HG02623 (cell line): ENCODE results near the gene PKN2.

Experiments used
- ATAC-seq: cut with Tn5 transposase; IDR thresholded peaks from one replicate; pipeline ENCODE4 v1.9.1; 2021; ENCODE audit warnings: moderate library complexity; ENCODE audit not compliant: unreplicated experiment

Gene PKN2

DNA sequence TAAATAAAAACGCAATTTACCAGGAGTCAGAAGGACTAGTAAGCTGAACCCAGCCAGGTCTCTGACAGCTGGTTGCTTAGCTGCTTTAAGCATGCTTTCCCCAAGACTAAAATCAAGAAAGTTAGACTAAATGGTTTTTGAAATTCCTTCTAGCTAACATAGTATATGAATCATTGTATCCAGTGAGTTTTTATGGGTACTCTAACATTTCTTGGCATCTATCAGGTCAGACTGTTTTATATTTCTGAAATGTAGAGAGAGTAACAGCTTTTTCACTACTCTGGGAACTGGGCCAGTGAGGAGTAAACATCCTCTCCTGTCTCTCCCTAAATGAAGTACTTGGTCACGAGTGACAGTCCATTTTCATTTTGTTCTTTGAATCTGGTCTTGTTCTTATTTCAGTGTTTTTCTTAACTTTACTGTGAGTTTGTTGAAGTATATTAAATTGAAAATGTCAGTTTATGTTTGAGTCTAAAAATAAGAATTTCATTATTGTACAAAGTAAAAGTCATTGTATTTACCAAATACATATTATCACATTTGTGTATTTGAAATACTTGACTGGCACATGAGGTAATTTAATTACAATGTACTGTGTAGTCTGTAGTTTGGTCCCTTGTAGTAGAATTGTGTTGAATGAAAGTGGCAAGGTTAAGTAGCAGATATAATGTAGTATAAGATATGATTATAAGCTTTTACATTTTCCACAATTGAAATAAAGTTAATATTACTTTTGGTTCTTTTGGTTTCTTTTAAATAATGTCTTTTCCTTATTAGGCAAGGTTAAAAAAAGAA, 47.6 kb downstream of the PKN2 start:
- no peak for ATAC-seq

DNA sequence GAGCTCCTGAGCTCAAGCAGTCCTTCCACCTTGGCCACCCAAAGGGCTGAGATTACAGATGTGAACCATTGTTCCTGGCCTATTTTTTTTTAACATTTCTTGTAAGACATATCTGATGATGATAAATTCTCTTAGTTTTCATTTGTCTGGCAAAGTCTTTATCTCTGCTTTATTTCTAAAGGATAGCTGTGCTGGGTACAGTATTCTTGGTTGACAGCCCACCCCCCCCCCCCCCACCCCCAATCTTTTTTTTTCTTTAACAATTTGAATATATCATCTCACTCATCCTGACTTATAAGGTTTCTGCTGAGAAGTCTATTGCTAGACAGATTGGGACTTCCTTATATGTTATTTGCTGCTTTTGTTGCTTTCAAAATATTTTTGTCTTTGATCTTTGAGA, 51.3 kb downstream of the PKN2 start:
- ATAC-seq, result no peak

DNA sequence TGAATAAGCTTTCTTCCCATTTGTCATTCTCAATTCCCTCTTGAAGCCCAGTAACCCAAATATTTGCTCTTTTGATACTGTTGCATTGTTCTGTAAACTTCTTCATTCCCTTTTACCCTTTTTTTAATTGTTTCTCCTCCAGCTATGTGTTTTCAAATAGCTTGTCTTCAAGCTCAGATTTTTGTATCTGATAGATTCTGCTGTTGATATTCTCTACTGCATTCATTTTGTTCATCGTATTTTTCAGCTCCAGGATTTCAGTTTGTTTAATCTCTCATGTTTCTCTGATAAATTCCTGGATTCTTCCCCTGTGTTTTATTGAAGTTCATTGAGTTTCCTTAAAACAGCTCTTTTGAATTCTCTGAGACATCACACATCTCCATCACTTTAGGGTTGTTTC, 51.8 kb downstream of the PKN2 start:
- no peak for ATAC-seq

DNA sequence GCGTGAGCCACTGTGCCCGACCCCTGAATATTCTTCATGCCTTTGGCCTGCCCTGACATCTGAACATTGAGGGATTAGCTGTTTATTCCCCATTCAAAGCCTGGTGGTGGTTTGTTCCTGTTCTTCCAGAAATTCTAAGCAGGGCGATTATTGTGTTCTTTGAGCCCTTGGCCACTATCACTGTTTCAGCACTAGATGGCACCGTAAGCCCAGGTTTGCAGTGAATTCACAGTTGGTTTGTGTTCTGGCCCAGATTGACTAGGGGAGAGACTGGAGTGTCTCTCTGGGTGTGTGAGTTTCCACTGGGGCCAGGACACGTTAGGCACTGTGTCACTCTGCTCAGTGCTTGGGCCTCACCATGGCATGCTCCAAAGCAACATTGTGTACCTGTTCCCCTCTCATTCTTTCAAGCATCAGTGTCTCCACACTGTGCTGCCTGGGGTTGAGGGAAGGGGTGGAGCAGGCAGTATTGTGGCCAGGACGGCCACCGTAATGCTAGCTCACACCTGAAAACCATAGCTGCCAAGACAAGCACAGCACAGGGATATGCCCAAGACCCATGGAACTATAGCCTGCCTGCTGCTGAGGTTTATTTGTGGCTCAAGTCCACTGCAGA, 52.7 kb downstream of the PKN2 start:
- ATAC-seq, result no peak

DNA sequence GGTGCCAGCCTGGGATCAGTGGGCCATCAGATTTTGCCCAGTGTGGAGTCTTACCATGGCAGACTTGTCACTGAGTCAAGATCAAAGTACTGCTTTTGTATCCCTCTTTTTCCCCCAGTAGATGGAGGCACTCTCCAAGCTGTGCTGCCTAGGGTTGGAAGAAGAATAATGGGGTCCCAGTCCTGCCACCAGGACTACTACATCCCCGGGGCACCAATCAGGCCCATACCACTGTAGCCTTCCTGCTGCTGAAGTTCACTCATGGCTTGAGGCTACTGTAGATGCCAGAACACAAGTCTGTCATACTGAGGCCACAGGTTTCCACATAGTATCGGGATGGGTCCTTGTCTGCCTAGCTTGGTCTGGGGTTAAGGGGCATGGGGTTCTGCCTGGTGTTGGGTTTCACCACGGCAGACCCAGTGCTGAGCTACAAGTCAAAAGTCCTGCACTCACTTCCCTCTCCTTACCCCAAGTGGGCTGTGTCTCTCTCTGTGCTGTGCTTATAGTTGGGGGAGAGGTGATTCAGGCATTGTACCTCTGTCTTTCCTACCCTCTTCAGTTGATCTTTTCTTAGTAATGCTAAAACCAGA, 53.4 kb downstream of the PKN2 start:
- no peak for ATAC-seq

DNA sequence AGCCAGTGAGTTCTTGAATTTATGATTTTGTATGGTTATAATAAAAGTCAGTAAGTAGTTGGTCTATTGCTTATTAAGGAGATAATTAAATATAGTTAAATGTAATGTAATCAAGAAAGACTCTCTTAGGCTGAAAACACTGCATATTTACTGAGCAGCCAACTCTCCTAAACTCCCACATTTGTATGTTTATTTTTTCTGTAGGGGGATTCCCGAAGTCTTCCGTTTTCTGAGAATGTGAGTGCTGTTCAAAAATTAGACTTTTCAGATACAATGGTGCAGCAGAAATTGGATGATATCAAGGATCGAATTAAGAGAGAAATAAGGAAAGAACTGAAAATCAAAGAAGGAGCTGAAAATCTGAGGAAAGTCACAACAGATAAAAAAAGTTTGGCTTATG, 56.7 kb downstream of the PKN2 start:
- no peak for ATAC-seq

DNA sequence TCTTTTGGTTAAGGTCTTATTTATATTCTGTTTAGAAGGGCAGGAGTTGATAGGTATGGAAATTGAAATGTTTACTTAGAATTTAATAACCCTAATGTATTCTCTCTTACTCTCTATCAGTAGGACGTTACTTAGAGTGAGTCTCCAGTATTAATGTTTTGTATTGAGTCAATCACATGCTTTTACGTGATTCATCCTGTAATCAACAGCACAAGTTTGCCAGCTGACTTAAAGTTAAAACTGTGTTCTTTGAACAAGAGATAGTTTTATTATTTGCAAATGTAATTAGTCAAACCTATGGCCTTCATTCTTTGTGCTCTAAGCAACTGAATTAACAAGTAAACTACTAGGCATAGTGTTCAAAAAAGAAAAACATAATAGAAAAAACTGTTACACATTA, 57.3 kb downstream of the PKN2 start:
- ATAC-seq, result no peak

DNA sequence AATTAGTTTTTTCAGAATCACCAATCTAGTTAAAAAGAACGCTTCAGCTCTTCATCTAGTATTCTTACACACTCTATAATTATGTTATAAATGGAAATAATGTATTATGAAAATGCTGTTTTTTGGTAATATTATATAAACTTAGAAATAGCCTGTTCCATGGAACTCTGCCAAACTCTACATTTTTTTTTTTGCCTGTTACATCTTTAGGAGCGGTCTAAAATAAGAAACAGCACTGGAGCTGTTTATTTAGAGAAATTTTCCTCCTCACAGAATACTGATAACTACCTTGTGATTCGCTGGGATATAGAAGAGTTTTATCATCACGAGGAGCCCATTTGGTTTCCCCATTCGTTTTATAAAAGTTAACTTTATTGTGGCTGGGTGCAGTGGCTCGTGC, 58.5 kb downstream of the PKN2 start:
- ATAC-seq, result no peak

DNA sequence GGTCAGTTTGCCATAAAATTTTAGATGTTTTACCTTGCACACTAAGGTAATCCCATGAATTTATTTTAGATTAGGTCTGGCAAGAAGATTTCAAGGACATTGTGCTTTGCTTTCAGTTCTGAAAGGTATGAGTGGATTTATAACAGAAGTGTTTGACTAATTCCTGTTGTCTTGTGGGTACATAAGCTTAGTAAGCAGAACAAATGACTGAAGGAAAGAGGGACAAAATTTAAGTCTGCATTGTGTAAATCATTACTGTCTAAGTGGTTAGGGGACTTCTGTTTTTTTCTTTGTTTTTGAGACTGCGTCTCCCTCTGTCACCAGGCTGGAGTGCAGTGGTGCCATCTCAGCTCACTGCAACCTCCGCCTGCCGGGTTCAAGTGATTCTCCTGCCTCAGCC, 60.1 kb downstream of the PKN2 start:
- no peak for ATAC-seq

DNA sequence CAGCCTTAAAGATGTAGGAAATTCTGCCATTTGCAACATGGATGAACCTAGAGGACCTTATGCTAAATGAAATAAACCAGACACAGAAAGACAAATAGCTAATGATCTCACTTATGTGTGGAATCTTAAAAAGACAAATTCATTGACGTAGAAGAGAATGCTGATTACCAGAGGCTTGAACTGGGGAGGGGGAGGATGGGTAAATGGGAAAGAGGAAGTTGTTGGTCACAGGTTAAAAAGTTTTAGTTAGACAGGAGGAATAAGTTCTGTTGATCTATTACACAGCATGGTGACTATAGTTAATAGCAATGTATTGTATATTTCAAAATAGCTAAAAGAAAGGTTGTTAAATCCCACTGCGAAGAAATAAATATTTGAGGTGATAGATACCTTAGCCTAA, 62.8 kb downstream of the PKN2 start:
- no peak for ATAC-seq

DNA sequence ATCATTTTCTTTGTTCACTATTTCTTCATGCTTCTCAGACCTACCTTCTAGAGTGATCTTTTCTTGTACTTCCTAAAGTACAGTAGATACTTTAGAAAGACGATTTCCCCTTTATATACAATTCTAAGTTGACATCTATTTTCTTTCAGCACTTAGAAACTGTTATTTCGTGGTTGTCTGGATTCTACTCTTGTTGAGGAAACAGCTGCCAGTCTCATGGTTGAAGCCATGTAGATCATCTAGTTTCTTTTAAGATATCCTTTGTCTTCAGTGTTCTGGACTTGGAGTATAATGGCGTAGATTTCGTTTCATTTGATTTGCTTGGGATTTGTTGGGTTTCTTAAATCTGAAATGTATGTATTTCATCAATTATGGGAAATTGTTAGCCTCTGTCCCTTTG, 67.6 kb downstream of the PKN2 start:
- no peak for ATAC-seq

DNA sequence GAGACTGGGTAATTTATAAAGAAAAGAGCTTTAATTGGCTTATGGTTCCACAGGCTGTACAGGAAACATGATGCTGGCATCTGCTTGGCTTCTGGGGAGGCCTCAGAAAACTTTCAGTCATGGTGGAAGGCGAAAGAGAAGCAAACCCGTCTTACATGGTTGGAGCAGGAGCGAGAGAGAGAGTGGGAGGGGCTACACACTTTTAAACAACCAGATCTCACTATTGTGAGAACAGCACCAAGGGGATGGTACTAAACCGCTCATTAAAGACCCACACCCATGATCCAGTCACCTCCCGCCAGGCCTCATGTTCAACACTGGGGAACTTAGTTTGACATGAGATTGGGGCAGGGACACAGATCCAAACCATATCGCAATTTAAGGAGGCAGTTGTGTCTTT, 69.4 kb downstream of the PKN2 start:
- no peak for ATAC-seq

DNA sequence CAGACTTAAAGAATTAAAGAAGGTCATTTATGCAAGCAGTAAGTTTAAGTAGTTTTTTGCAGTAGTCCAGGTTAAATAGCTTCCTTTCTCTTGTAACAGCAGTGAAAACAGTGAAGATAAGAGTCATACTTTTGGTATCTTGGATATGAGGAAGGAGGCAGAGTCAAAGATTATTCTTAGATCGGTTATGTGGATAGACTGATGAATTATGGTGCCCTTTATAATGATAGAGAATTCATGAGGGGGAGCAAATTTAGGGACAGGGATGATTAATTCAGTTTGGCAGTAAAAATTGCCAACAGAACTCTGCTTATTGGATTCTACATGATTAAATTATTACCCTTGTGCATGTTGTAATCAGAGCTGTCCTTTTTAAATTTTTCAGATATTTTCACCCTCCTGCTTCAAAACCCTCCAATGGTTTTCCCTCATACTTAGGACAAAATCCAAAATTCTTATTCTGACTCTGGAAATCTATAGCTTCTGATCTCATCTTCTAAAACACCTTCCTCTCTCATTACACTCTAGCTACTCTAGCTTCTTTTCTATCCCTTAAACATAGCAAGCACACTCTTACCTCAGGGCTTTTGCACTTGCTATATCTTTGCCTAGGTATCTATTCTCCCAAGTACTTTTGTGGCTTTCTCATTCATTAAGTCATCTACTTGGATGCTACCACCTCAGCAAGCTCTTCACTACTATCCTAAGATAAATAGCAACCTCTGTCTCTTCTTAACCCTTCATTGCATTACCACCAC, 79.8 kb downstream of the PKN2 start:
- ATAC-seq, result no peak

DNA sequence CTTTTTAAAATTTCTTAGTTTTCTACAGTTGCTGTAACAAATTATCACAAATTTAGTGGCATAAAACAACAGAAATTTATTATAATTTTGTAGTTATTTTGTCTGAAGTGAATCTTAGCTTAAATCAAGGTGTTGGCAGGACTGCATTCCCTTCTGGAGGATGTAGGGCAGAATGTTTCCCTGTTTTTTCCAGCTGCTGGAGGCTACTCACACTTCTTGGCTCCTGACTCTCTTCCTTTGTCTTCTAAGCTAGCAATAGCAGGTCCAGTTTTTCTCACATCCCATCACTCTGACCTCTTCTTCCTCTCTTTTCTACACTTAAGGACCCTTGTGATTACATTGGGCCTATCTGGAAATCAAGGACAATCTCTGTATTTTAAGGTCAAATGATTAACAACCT, 84.1 kb downstream of the PKN2 start:
- no peak for ATAC-seq

DNA sequence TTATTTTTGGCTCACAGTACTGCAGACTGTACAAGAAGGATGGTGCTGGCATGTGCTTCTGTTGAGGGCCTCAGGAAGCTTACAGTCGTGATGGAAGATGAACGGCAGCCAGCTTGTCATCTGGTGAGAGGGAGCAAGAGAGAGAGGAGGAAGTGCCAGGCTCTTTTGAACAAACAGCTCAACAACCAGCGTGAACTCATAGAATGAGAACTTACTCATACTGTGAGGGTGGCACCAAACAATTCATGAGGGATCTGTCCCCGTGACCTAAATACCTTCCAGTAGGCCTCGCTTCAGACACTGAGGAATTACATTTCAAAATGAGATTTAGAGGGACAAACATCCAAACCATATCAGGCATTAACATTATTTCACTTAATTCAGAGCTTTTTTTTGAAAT, 84.7 kb downstream of the PKN2 start:
- ATAC-seq, result no peak

DNA sequence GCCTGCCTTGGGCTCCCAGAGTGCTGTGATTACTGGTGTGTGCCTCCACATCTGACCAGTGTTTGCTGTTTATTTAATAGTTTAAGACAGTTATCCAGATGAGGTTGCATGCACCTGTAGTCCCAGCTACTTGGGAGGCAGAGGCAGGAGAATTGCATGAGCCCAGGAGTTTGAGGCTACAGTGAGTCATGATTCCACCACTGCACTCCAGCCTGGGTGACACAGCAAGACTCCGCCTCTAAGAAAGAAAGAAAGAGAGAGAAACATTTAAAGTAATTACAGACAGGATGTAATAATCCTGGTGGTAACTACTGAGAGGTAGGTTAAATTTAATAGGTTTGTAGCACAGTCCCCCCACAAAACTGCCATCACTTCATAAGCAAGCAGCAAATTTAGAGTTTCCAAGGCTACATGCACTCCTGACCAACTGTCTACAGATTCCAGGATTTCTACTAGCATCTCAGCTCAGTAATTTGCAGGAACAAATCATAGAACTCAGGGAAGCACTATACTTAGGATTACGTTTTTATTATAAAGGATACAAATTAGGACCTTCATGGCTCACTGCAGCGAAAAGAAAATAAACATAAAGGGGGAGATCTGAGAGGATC, 89.6 kb downstream of the PKN2 start:
- no peak for ATAC-seq

DNA sequence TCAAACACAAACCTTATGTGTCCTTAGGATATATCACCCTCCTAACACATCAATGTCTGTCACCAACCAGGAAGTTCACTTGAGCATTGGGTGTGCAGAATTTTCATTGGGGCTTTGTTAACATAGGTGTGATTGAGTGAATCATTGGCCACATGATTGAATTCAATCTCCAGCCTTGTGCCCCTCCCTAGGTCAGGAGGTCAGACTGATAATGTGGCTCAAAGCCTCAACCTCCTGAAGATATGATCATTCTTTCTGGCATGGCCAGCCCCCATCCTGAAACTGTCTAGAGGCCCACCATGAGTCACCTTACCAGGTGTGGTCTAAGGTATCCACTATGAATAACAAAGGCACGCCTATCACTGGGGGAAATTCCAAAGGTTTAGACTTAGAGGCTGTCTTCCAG, 90.1 kb downstream of the PKN2 start:
- ATAC-seq, result no peak

DNA sequence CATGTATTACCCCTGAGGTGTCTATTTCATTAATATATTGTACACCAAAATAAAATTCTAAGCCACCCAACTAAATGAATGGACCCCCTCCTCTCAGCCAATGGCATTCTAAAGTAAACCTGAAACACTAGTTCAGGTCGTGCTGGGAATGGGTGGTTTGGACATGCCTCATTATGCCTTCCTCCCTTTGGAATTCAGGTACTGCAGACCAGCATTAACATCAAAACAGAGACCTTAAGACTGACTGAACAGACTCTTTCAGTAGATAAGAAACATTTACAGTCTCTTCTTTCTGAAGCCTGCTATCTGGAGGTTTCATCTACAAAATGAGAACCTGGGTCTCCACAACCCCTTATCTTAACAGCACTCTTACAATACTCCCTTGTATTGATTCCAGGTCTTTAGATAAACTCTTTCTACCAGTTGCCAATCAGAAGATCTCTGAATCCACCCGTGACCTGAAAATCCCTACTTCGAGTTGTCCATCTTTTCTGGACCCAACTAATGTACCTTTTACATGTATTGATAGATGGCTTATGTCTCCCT, 93.6 kb downstream of the PKN2 start:
- no peak for ATAC-seq

DNA sequence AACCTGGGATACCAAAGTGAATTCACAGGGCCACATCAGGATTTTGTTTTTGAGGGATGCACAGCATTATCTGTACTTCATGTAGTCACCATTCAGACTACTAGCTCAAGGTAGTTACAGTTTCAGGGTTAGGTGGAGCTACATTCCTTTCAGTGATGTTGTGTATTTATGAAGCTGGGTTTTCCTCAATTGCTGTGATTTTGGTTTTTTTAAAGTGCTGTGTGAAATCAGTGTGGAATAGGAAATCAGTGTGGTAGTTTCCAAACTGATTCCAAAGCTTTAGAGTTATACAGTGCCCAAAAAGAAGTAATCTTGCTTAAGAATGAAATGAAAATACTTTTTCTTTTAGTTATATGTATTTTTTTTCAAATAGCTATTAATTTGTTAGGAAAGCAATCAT, 95.8 kb downstream of the PKN2 start:
- no peak for ATAC-seq

DNA sequence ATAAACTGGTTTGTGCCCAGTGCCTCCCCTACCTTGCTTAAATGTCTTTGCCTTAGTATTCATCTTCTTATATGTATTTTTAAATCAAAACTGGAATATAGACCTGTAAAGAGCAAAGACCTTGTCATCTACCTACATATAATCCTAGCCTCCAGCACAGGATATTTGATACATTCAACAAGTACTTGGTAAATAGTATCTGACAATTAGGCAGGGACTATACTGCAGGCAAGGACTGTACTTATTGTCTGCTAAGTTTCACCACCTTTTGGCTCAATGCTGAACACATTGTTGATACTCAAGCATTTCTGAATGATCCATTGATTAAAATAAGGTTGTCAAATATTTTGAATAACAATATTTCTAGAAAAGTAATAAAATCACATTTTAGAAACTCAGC, 96.4 kb downstream of the PKN2 start:
- ATAC-seq, result no peak

DNA sequence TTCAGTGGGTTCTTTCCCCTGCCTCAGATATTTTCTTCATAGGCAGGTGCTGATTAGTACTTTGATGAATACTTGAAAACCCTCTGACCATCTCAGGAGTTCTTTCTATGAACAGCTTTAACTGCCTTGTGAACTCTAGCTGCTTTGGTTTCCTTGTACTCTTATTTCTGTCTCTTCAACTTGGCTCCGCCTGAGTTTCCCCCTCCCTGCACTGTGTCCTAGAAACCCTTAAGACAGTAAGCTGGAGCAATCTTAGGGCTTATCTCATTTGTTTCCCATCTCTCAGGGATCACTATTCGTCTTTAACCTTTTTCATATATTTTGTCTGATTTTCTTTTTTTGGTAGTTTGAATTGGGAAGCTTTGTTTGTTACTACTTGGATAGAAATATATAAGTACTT, 99.1 kb downstream of the PKN2 start:
- ATAC-seq, result no peak
